ENCODE measurements around the gene HGF.

HGF gene

GRCh38 chr7:81715984-81716588 lies 53.8 kb downstream of the HGF start:
- DNase-seq: peak; percentile 54

DNA sequence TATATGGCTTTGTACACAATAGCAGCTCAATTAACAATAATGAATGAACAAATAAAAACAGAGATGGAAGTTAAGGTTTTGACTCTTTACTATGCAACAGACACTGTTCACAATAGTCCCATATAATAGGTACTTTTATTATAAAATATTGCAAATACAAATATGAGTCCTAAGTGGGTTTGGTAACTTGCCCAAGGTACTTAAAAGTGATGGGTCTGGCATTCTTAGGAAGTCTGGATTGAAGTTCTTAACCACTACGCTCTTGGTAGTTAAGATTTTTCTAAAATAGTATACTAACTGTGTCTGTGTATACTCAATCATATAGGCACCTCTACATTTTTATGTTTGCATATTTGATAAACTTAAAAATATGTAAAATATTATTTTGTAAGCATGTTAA lies 55.5 kb downstream of the HGF start:
- DNase-seq: no peak

DNA sequence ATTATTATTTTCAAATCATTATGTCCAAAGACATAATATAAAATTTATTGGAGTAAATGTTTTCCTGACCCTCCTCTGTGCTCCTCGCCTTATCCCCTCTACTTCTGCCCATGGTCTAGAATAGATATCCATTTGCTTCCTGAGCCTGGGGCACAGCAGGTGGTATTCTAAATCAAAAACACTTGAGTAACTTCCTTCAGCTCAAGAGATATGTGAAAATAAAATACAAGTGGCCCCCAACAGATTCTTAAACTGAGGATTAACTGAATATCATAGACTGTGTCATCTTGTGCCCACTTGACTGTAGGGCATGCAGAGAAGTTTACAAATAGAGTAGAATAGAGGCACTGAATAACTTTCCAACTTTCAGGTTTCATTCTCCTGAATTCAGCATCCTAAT lies 59.1 kb downstream of the HGF start:
- no peak for DNase-seq

DNA sequence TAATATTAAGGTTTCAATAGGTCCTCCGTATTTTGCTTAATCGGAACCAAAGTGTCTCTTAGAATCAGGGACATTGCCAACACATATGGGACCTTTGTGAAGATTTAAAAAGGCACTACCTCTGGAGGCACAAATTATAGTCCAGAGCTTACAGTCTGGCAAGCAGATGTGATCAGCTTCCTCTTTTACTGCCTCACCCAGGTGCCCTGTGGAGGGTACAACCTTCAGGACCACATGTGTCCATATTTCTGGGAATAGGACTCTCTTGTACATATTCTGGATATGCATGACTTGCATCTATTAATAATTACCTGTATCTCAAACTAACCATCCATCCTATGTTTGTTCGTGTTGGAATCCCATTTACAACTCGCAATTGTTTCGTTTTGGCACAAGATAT lies 60.0 kb downstream of the HGF start:
- DNase-seq: no peak

DNA sequence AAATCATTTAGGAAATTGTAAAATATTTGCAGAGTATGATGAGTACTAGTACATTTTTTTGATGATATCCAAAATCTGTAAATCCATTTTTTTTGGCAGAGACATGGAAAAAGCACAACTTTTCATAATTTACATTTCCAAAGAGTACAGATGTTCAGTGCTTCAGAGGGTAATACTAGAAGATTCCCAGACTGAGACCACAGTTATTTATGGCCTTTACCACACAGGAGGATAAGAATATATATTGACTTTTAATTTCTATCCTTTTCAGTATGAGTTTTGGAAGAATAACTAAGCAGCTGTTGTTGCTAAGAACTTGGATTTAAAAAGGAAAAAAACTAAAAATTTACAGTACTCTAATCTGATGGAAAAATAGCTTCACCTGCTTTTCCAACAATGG lies 61.9 kb downstream of the HGF start:
- no peak for DNase-seq

DNA sequence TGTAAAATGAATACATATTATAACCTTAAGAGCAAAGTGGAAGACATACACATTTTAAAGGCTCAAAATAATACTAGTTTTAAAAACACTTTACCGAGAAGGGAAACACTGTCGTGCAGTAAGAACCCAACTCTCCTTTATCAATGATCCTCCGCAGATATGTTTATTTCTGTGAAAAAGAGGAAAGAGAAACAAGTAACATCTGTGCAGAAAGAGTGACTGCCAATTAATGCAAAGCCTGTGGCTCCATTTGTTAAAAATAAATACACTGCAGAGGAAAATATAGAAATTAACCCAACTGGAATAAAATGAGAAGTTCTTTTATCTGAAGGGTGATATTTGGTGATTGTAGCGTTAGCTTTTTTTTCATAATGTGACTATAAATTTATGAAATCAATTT lies 62.7 kb downstream of the HGF start:
- DNase-seq: no peak

- DNase-seq: no peak
Measured at GRCh38 chr7:81705206-81705605, 64.6 kb downstream of the HGF start.

GRCh38 chr7:81704595-81704994 lies 65.3 kb downstream of the HGF start:
- DNase-seq: no peak

DNA sequence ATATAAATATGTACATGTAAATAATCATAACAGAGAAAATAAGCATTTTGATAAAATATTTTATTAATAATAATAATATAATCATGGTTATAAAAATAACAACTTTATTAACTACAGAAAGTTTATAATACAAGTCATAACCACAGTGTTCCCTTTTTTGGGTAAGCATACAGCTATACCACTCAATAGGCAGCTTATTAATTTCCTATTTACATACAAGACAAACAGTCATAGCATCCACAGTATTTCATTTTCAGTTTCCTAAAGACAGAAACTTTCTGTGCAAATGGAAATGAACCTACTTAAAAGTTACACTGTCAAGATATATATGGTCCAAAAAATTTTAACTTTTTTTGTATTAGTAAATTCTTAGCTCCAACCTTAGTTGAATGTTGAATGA lies 70.9 kb downstream of the HGF start:
- DNase-seq: no peak

- no peak for DNase-seq
Measured at GRCh38 chr7:81694711-81695110, 75.1 kb downstream of the HGF start.

GRCh38 chr7:81693894-81694293 lies 76.0 kb downstream of the HGF start:
- no peak for DNase-seq

DNA sequence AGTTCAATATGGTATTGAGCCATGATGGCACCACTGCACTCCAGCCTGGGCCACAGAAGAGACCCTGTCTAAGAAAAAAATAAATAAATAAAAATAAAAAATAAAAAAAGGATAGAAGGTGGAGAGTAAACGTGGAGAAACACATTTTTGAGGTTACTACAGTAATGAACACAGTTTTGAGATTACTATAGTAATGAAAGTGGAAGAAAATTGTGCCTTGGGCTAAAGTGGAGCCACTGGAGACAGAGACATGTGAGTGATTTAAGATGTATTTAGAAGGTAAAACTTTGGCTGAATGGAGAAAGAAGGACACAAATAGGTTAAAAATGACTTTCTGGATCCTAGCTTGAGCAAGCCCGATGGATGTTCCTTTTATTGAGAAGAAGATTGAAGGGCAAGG lies 76.8 kb downstream of the HGF start:
- DNase-seq: no peak

- no peak for DNase-seq
Measured at GRCh38 chr7:81692146-81692905, 77.5 kb downstream of the HGF start.

DNA sequence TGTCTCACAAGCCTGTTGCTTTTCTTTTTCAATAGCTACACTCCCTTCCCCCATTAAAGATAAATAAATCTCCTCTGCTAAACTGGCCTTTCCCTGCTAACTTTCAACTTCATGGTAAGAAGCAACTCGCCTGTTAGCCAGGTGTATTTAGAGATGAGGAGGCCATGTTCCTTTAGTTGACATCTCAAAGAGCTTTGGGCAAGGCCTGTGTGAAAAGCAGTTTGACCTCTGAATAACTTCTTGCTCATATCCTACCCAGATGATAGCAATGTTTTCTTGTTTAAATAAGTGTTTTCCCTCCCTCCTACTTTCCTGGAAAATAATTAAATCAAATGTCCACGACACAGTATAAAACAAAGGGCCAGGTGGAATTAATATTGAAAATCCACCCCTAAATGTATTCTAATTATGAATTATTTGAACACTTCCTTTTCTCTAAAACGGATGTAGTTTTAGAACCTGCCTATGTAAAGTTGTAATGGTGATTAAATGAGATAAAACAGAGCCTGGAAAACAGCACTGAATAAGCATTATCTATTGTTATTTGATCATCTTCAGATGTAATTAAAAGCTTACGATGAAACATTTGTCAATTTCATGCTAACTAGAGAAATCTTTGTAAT lies 78.5 kb downstream of the HGF start:
- no peak for DNase-seq

DNA sequence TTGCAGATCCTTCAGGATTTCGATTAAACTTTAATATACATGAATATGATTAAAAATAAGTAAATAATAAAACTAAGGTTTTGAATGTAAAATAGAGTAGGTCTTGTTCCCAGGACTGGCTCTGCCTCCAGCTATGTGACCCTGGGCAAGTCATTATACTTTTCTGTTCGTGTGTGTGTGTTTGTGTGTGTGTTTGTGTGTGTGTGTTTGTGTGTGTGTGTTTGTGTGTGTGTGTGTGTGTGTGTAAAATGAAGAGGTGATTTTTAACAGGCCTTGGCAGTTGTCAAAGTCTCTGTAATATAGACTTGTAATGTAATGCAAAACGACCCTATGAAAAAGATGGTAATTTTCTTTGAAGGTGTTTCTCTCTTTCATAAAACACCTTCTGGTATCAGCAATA lies 79.2 kb downstream of the HGF start:
- DNase-seq: no peak

DNA sequence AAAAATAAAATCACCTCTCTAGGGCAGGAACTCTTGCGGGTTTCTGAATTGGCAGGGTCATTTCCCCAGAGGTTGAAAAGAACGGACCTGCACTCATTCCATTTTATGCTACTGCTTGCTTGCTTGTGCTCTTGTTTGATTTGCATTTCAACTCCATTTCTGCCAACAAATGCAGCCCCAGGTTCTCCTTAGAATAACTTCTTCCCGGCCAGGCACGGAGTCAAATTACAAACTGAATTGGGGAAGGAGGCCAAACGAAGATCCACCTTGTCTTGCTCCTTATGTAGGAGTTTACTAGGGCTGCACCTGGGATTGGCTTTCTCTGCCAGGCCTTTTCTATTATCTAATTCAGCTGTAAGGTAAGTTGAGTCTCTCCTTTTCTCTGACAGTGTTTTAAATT lies 79.6 kb downstream of the HGF start:
- DNase-seq: no peak

DNA sequence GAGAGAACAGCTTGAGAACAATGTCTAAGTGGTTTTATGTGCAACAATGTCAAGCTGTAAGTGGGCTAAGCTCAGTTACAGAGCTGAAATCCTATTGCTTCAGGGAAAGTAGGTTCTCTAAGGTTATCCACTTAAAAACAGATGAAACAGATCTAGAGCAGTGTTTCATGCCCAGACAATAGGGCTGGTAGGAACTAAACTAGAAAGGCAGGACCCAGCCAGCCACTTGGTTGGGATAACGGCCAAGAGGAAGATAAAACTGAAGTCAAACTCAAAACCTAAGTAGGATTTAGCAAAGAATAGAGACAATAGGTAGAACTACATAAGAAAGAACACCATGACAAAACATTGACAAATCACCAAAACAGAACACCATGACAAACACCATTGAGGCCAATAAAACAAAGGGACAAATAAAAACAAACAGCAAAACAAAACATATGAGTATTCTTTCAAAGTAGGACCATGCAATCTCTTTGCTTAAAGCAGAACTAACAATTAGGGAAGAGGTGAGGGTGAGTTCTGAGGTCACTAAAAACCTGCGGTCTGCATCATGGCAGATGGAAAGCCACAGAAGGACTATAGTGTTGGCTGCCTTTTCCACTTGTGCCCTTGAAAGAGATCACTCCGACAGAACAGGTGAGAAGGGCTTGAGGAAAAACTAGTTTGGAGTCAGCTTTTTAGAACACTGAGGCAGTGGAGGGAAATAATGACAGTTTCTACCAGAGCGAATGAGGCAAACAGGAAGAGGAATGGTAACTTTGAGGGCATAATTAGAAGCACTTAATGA lies 81.0 kb downstream of the HGF start:
- no peak for DNase-seq

DNA sequence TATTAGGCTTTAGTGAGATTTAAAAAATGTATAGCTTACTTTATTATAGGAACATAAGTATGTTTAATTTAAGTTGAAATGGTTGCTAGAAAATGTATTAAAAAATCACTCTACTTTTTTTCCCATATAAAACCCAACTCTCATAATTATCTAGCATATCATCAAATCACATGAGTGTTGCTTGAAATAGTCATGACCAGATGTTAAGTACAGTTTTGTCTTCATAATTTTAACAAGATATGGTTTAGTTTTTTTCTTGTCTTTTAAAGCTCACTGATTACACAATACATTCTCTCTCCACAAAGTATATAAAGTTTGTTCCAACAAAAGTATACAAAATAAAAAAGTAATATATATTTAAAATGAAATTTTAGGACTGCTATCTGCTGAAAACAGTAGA lies 82.8 kb downstream of the HGF start:
- no peak for DNase-seq

DNA sequence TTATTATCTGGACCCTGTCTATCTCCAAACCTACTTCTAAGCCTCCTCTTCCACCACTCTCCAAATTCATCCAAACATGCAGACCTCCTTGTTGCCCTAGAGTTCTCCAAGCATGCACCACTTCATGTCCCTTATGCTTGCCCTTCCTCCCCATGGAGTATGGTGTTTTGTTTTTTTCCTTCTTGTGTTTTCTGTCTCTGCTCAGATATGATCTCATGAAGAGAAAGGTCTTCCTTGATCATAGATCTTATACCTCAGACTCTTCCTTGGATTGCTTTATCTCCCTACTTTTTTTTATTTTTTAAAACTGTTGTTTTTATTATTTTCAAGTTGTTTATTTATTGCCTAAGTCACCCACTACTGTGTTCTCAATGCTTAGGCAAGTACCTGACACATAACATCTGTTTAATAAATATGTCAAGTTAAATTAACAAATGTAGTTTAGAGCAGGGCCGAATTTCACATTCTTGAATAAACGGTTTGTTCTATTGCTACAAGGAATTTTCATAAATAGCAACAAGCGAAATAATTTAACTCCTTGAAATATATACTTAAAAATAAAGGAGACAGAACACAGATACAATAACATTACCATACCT lies 84.5 kb downstream of the HGF start:
- no peak for DNase-seq

GRCh38 chr7:81684514-81685269 lies 85.2 kb downstream of the HGF start:
- DNase-seq: peak; percentile 82

DNA sequence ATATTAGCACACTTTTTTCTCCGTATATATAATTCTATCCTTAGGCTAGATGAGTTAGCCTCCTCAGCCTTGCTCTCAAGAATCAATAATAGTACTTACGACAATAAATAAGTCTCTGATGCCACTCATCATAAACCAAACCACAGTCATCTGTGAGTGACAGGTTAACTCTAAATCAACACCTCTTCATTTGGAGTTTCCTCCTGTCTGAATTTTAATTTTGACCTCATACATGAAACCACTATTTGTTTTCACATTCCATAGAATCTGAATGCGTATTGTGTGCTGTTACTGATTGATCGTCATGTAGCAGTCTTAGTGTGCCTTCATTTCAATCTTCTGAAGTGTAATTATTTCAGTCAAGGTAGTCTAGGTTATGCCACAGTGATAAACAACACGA lies 85.8 kb downstream of the HGF start:
- DNase-seq: no peak

GRCh38 chr7:81682873-81683272 lies 87.0 kb downstream of the HGF start:
- no peak for DNase-seq

- DNase-seq: no peak
Measured at GRCh38 chr7:81680120-81680519, 89.7 kb downstream of the HGF start.

All from NCI-H1092 treated with DMSO at 0.1 percent for 48 hours (cell line).